SK-N-MC (cell line): Measurements from ENCODE around the gene DENND2A.

Source experiments
- EZH2 ChIP-seq: fragments of 200-600 bp; sonication (generic); IDR thresholded peaks from one replicate; pipeline ENCODE4 v1.6.1; 2017; ENCODE audit warnings: antibody characterized with exemption
- POLR2AphosphoS5 ChIP-seq: IDR thresholded peaks from 2 replicates; pipeline ENCODE4 v1.6.1; 2012; ENCODE audit warnings: mild to moderate bottlenecking, low read depth, low read length, borderline replicate concordance

DNA sequence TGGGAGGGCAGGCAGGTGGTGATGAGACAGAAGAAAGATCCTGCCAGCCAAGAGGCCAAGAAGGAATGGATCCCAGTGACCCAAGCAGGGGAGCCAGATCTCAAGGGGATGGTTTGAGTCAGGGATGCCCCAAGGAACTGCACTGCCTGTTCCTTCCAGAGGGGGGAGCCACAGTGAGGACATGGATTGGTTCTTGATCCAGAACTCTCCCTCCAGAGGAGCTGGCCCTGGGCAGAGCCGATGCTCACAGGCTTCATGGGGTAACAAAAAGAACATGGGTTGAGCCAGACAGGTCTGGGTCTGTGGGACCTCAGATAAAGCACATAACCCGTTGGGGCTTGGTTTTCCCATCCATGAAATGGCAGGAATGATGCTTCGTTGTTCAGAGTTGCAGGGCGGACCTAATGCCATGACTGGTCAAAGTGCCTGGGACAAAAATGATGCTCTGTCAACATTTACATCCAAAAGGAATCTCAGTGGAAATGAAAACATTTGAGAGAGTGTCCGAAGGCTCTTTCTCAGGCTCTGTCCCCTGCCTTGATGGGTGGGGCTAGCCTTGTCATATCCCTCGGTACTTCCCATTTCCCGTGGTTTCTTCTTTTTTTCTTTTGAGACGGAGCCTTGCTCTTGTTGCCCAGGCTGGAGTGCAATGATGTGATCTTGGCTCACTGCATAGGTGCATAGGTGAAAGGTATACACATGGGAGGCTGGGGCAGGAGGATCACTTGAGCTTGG, 4.7 kb upstream of the DENND2A start:
- TF ChIP-seq EZH2 (no peak), POLR2AphosphoS5 (no peak)
